ENCODE measurements around the gene VARS2. TPM values are rescaled to one million over a fixed set of nuclear protein-coding genes. Genes with fewer than 3 reads are reported as not detected.
A peak's percentile ranks its signal among the peaks of the same experiment; 100 is the strongest.

The VARS2 gene
- total and polyA plus RNA-seq, 9 of the 15 experiments (the other 6 are each of a cell fraction or from before 2014, with no cell fraction given): 1.6 to 53.6 (median 29.9) TPM

DNA sequence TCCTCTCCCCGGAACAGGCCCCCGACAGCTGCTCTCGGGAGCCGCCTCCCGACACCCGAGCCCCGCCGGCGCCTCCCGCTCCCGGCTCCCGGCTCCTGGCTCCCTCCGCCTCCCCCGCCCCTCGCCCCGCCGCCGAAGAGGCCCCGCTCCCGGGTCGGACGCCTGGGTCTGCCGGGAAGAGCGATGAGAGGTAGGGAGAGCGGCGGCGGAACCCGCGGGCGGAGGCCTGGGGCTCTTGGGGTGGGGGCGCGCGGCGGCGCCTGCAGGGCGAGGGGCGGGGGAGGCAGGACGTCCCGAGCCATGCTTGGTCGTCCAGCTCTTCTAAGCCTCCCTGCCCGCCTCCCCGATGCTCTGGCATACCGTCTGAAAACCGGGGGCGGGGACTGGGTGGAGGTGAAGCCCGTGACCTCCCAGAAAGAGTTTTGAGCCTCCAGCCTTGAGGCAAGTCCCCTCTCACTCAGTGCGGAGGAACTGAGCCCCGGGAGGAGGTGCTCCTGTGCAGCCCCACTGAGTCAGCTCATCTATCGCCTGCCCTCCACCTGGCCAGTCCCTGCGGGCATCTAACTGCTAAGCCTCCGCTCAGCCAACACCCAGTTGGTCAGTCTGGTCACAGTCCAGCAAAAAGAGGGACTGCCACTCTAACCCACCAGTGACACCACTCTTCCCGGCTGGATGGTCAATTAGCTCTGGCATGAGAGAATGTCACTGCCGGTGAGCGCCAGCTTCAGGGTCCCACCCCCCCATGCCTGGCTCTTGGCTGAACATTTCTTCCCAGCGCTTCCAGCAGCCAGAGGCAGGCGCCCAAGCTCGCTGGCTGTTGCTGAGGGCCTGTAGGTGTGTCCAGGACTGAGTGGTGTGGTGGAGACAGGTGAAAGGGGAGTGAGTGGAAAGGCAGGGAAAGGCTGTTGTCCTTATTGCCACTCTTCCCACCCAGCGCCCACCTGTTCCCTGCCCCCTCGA, 29.2 kb upstream of the VARS2 start (continued):
- TF ChIP-seq, protein P1, sequence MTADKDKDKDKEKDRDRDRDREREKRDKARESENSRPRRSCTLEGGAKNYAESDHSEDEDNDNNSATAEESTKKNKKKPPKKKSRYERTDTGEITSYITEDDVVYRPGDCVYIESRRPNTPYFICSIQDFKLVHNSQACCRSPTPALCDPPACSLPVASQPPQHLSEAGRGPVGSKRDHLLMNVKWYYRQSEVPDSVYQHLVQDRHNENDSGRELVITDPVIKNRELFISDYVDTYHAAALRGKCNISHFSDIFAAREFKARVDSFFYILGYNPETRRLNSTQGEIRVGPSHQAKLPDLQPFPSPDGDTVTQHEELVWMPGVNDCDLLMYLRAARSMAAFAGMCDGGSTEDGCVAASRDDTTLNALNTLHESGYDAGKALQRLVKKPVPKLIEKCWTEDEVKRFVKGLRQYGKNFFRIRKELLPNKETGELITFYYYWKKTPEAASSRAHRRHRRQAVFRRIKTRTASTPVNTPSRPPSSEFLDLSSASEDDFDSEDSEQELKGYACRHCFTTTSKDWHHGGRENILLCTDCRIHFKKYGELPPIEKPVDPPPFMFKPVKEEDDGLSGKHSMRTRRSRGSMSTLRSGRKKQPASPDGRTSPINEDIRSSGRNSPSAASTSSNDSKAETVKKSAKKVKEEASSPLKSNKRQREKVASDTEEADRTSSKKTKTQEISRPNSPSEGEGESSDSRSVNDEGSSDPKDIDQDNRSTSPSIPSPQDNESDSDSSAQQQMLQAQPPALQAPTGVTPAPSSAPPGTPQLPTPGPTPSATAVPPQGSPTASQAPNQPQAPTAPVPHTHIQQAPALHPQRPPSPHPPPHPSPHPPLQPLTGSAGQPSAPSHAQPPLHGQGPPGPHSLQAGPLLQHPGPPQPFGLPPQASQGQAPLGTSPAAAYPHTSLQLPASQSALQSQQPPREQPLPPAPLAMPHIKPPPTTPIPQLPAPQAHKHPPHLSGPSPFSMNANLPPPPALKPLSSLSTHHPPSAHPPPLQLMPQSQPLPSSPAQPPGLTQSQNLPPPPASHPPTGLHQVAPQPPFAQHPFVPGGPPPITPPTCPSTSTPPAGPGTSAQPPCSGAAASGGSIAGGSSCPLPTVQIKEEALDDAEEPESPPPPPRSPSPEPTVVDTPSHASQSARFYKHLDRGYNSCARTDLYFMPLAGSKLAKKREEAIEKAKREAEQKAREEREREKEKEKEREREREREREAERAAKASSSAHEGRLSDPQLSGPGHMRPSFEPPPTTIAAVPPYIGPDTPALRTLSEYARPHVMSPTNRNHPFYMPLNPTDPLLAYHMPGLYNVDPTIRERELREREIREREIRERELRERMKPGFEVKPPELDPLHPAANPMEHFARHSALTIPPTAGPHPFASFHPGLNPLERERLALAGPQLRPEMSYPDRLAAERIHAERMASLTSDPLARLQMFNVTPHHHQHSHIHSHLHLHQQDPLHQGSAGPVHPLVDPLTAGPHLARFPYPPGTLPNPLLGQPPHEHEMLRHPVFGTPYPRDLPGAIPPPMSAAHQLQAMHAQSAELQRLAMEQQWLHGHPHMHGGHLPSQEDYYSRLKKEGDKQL (CRISPR knock-in tag; IDR thresholded peaks at IDR 0.05; ENCODE audit: borderline replicate concordance): peak; percentile 52; the same call in 1 of the 2 replicates
- TF ChIP-seq, protein P2, sequence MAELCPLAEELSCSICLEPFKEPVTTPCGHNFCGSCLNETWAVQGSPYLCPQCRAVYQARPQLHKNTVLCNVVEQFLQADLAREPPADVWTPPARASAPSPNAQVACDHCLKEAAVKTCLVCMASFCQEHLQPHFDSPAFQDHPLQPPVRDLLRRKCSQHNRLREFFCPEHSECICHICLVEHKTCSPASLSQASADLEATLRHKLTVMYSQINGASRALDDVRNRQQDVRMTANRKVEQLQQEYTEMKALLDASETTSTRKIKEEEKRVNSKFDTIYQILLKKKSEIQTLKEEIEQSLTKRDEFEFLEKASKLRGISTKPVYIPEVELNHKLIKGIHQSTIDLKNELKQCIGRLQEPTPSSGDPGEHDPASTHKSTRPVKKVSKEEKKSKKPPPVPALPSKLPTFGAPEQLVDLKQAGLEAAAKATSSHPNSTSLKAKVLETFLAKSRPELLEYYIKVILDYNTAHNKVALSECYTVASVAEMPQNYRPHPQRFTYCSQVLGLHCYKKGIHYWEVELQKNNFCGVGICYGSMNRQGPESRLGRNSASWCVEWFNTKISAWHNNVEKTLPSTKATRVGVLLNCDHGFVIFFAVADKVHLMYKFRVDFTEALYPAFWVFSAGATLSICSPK (IDR thresholded peaks at IDR 0.05; ENCODE audit: borderline replicate concordance): peak; percentile 27; the same call in 1 of the 2 replicates
- TF ChIP-seq SMARCA4 (IDR thresholded peaks at IDR 0.05): 0 out of 2 replicates have a peak, but pooled peaks have one; percentile 25
- TF ChIP-seq ZNF551 (CRISPR knock-in tag; IDR thresholded peaks at IDR 0.05): no peak
- 0 out of 2 replicates have a peak, but pooled peaks have one; percentile 37 for TF ChIP-seq ZBTB1 (CRISPR knock-in tag; IDR thresholded peaks at IDR 0.05; ENCODE audit: borderline replicate concordance, low read depth)
- TF ChIP-seq KAT2B (IDR thresholded peaks at IDR 0.05; ENCODE audit: low read depth, low read length): no peak
- TF ChIP-seq GABPA (tag; conservative IDR thresholded peaks at IDR 0.05; ENCODE audit: low read depth): 0 out of 2 replicates have a peak, but pooled peaks have one; percentile 36
- TF ChIP-seq, protein P3, sequence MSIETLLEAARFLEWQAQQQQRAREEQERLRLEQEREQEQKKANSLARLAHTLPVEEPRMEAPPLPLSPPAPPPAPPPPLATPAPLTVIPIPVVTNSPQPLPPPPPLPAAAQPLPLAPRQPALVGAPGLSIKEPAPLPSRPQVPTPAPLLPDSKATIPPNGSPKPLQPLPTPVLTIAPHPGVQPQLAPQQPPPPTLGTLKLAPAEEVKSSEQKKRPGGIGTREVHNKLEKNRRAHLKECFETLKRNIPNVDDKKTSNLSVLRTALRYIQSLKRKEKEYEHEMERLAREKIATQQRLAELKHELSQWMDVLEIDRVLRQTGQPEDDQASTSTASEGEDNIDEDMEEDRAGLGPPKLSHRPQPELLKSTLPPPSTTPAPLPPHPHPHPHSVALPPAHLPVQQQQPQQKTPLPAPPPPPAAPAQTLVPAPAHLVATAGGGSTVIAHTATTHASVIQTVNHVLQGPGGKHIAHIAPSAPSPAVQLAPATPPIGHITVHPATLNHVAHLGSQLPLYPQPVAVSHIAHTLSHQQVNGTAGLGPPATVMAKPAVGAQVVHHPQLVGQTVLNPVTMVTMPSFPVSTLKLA (conservative IDR thresholded peaks at IDR 0.05): 0 out of 4 replicates have a peak, but pooled peaks of 1 of the 2 experiments have one; percentile 13
- TF ChIP-seq, protein P4, sequence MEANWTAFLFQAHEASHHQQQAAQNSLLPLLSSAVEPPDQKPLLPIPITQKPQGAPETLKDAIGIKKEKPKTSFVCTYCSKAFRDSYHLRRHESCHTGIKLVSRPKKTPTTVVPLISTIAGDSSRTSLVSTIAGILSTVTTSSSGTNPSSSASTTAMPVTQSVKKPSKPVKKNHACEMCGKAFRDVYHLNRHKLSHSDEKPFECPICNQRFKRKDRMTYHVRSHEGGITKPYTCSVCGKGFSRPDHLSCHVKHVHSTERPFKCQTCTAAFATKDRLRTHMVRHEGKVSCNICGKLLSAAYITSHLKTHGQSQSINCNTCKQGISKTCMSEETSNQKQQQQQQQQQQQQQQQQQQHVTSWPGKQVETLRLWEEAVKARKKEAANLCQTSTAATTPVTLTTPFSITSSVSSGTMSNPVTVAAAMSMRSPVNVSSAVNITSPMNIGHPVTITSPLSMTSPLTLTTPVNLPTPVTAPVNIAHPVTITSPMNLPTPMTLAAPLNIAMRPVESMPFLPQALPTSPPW (CRISPR knock-in tag; IDR thresholded peaks at IDR 0.05): peak; percentile 58
- TF ChIP-seq NRF1 (conservative IDR thresholded peaks at IDR 0.05 in 1 of 2, IDR thresholded peaks at IDR 0.05 in 1 of 2): 0 out of 4 replicates have a peak, but pooled peaks of 1 of the 2 experiments have one; percentile 21
- TF ChIP-seq ZNF124 (CRISPR knock-in tag; IDR thresholded peaks at IDR 0.05): no peak
- no peak for TF ChIP-seq HDAC1 (IDR thresholded peaks at IDR 0.05)
- peak; percentile 73 for TF ChIP-seq EGR1 (conservative IDR thresholded peaks at IDR 0.05)

Data from K562 (cell line).